HG03521 (cell line): ENCODE data around the gene DOCK9.

Experiments used
- ATAC-seq: cut with Tn5 transposase; IDR thresholded peaks from one replicate; pipeline ENCODE4 v1.9.1; 2021; ENCODE audit warnings: mild to moderate bottlenecking, moderate library complexity; ENCODE audit not compliant: unreplicated experiment

The DOCK9 gene

DNA sequence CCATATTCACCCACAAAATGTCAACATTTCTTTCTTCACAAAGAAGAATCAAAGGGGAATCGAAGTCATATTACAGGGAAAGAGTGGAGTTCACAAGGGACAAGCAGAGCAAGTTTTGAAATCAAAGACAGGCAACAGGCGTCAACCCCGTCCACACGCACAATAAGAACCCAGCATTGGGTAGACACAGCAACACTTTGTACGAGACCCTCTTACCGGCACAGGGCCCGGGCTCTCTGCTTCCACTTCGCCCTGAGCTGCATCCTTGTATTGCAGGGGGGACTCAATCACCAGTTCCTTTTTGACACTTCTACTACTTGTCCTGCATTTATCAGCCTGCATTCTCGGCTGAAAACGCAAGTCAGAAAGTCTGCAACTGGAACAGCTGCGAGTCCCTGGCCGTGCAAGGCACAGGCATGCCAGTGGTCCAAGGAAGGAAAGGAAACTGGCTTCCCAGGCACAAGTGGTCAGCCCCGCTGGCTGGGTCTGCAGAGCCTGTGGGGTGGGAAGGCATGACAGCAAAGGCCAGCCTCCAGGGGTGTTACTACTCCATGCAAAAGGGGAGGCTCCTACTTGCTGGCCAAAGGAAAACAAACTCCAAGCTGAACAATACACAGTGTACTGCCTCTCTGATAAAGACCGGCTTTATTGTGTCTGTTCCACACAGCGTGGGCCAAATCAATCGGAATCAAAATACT, at the start of gene DOCK9:
Gene DOCK9, minus strand, starts transcription at position 497 of the 698 bp plus-strand sequence. Its CDS starts 155 bp downstream, at position 342.
- no peak for ATAC-seq

DNA sequence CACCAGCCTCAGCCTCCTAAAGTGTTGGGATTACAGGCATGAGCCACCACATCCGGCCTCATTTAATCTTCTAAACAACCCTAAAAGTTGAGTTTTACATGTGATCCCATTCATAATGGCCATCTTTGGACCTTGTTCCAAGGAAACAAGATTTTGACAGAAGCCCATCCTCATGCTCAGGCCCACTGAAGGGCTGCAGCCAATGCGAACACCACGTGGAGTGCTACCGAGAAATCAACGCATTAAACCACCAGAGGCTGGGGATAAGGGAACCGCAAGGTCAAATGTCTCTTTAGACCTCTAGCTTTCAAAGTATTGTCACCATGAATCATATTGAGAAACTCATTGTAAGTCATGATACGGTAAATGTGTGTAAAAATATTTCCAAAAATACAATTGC, 49.4 kb upstream of the DOCK9 start:
- ATAC-seq, result no peak

- ATAC-seq, result no peak
Measured at GRCh38 chr13:99022941-99023340, 45.1 kb upstream of the DOCK9 start.

- ATAC-seq, result no peak
Measured at GRCh38 chr13:99018418-99019180, 40.7 kb upstream of the DOCK9 start.

- no peak for ATAC-seq
Measured at GRCh38 chr13:99015606-99016490, 38.0 kb upstream of the DOCK9 start.

DNA sequence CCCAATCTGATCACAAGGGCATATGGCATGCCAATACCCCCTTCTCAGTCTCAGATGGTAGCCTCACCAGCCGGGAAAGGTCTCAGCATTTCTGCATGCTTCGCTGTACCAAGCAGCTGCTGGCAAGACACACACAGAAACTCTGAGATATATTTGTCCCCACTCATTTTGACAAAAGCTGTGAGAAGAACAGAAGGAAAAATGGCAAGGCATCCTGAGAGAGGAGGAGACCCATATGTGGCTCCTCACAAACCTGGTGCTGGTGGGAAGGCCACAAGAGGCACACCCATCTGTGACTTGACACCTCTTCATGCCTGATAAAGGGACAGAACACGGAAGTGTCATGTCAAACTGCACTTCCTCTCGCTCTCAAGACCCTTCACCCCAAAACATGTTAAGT, 36.7 kb upstream of the DOCK9 start:
- ATAC-seq, result no peak

DNA sequence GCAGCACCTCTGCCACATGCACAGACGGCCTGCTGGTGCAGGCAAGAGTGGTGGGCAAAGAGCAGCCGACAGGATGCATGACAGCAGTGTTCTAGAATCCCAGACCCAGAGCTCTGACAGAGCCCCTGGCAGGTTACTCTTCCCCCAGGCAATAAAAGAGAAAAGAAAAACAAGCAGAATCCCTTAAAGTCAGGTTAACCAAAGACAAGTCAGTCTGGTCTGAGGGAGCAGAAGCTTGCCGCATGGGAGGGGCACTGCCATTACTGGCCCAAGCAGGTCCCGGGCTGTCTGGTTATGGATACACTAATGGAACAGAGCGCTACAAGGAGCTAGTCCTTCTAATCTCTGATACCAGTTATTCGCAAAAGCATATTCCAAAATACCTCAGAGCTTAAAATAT, 36.1 kb upstream of the DOCK9 start:
- ATAC-seq, result no peak

DNA sequence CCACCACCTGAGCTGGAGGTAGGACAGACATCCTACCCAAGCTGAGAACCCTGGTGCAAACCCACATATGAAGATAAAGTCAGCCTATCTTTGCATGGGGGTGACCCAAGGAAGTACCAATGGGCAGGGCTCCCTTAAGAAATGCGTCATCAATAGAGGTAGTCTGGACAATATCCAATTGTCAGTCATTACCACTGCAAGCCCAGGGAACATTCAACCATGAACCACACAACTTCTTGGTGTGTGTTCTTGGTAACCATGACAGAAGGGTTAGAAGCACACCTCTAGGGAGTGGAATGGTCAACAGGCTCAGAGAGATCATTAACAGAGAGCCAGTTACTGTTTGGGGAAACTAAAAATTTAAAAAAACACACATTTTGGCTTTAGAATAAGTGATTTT, 34.7 kb upstream of the DOCK9 start:
- no peak for ATAC-seq

DNA sequence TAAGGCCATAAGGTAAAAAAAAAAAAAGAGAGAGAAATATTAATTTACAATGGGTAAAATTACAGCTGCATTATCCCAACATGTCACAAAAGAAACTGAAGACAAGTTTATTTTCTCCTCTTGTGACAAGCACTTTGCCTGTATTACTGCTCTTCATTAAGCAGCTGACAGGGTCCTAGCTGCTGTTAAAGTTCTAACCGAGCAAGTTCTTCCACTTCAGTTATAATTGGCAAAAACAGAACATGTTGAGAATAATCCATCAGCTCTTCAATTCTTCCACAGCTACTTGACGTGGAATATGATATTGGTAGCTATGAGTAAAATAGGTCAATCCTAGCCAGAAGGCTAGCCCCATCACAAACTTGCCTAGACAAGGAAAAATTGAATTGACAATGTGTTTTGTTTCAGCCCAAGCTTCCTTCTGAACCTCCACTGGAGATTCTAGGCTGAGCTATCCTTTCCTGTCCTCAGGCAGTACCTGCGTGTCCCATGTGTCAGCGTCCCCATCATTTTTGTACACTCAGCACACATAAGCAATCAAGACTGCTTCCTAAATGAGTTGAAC, 32.2 kb upstream of the DOCK9 start:
- ATAC-seq, result no peak

DNA sequence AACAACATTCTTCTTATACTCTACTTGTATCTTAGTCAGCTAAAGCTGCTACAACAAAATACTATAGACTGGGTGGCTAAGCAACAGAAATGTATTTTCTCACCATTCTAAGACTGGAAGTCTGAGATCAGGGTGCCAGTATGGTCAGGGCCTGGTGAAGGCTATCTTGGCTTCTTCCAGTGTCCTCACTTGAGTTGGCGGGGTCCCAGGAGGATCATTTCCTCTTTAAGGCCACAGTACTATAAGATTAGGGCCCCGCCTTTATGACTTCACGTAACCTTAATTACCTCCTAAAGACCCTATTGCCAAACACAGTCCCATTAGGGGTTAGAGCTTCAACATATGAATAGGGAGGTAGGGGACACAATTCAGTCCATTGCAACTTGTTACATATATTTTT, 30.7 kb upstream of the DOCK9 start:
- no peak for ATAC-seq

DNA sequence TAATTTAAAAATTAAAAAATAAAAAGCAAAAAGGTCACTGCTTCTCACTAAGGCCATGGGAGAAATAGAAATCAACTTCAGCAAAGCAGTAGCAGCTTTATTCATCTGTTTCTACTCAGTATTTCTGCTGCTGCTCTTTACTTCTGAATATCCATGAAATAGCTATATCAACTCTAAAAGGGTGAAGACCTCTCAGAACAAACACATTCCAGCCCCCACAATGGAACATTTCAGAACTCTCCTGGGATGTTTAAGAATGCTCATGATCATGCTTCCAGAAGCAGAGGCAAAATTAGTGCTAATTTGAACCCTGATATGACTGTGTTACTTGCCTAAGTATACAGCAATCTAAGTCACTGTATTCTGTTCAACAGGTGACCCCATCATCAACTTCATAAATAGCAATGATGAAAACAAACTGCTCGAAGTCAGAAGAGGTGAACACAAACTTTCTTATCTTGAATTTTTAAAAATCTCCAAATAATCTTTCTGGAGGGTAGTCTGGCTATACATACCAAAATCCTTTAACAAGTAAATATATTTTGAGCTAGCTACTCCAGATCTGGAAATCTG, 29.6 kb upstream of the DOCK9 start:
- ATAC-seq, result no peak

DNA sequence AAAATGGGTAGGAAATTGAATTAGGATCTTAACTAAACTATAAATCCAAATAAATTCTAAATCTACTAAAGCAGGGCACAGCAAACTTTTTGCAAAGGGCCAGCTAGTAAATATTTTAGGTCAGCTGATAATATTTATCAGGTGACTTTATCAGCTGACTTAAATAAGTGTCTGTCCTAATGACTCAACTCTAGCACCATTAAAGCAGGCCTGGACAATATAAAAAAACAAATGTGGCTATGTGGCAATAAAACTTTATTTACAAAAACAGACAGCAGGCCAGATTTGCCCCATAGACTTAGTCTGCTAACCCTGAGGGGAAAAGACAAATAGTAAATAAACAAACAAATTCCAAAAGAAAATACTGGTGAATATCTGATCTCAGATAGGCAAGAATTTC, 27.7 kb upstream of the DOCK9 start:
- ATAC-seq, result no peak

DNA sequence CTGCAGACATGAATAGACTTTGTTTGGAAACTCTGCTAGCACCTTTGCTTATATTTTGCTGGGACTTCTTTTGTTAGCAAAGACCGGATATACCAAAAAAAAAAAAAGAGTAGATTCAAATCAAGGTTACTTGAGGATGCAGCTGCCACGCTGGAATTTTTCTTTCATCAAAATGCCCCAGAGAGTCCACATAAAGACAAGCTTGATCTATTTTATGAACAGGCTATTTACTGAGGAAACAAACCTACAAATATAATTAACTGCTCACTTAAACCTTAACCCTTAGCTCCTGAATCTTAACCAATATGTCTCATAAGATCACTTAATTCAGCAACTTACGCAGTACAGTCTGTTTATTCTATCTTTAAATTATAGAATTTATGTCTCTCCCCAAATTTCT, 27.1 kb upstream of the DOCK9 start:
- no peak for ATAC-seq

DNA sequence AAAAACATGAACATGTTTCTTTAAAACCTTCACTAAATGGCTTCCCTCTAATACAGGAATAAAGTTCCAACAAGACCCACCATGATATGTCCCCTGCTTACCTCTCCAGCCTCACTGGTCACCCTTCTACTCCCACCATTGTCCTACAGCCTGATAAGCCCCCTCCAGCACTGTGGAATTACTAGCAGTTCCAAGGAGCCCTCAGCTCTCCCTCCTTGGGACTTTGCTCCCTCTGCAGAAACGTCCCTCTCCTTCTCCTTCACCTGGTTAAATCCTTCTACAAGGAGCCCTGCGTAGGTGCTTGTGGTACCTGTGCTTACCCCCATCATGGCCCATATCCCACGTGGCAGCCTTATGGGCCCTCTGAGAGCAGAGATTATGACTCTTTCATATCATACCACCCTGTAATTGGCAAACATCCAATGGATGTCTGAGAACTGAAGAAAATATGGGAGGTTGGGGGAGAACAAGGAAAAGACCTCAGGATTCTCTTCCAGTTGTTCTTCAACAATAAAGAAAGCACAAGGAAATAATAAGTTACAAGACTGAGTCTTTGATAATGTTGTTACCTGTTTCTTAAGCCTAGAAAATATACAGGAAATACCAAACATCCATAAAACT, 26.1 kb upstream of the DOCK9 start:
- ATAC-seq, result no peak

DNA sequence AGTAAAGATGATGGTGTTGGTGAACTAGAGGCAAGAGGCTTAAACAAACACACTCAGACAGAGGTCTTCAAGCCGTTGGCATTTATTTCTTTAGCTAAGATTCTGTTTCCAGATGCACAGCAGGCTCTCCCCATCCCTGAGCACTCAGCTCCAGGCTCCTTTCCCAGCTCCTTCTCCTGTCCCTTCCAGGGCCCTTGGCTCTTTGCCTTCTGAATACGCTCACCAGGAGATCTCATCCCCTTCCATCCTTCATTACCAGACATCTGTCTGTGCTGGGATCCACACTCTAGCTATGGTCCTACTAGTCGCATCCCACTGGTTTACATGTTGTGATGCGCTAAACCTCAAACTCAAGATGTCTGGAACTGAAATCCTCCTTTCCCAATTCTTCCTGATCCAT, 25.3 kb upstream of the DOCK9 start:
- ATAC-seq, result no peak

DNA sequence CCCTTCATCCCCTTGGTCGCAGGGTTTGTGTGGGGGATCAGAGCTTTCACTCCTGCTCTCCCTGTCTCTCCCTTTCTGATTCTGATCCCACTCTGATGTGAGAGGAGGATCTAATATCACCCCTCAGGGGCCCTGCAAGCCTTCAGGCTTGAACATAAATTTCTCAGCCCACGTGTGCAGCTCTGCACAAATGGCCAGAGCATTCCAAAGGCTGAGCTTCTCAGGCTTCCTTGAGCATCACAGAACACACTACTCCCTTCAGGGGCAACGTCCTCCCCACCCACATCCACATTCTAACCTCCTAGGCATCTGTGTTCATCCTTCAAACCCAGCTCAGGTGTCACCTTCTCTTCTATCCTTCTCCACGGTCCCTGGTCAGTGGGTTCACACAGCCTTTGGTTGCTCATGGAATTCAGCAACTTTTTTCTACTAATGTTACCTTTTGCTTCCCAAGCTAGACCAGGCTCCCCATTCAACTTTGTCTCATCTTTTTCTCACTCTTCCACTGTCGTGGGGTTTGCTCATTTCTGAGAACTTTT, 24.4 kb upstream of the DOCK9 start:
- no peak for ATAC-seq

DNA sequence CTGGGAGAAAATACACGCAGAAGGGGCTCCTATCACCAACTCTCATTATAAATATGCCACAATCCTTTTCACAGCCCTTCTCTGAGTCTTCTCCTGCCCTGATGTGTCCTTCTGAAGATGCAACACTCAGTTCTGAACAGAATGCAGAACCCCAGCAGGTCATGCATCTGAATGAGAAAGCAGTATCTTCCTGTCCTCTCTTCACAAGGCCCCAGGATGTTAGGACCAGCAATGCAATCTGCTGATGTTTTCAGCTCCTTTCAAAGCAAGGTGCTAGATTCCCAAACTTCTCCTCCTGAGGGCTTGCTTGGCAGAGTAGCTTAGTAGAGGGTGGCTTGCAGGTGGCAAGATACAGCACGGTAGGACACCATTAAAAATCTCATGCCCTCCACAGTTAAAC, 22.3 kb upstream of the DOCK9 start:
- ATAC-seq, result no peak

GRCh38 chr13:98999639-98999952, 21.7 kb upstream of the DOCK9 start:
- ATAC-seq, result no peak

GRCh38 chr13:98998831-98999638, 21.2 kb upstream of the DOCK9 start:
- ATAC-seq, result no peak
